NCI-H82 treated with DMSO at 0.1 percent for 48 hours (cell line): ENCODE results near the gene LAMA2.

Experiments used
- DNase-seq: peaks from one replicate; lab custom pipeline; 2025; ENCODE audit not compliant: unreplicated experiment; lab: John Stamatoyannopoulos, UW

Gene LAMA2

DNA sequence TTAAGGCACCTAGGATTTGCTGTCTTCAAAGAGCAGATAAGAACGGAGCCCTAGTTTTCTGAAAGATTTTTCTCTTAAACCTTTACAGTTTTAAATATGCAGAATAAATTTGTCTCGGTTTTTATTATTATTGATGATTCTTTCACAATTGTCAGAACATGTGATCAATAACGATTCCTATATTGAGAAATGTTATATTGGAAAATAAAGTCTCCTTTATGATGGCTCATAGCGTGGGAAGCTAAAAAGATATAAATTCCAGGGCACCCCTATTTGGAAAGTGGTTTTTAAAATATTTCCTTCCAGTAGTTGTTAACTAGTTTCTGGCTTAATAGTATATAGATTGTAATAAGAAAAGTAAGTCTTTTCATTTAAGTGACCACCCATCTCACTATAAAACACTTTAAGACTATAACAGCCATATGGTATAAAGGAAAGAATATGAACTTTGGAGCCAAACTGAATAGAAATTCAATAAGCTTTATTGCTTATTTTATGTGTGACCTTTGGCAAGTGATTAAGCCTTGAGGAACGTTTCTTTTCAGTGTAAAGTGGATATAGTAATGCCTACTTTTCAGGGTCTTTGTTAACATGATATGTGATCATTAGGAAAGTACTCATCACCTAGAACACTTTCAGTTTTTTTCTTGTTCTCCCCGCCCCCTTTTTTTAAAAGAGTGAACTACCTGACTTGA is 369.6 kb downstream of the LAMA2 start:
- DNase-seq = no peak

DNA sequence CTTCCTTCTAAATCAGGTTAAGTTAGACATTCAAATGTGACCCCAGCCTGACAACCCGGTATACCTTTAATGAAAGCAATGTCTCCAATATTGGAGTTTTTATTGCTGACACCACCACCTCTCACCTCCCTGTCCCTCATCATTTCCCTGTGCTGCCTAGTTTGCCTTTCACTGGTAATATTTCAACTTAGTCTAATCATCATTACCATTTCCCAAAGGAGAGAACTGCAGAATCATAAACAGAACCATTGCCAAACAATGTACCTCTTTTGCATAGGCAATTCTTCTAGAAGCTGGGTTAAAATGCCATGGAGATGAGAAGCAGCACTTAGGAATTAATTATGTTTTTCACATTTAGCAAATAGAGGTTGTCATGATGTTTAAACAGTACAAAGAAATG is 370.3 kb downstream of the LAMA2 start:
- DNase-seq = no peak

DNA sequence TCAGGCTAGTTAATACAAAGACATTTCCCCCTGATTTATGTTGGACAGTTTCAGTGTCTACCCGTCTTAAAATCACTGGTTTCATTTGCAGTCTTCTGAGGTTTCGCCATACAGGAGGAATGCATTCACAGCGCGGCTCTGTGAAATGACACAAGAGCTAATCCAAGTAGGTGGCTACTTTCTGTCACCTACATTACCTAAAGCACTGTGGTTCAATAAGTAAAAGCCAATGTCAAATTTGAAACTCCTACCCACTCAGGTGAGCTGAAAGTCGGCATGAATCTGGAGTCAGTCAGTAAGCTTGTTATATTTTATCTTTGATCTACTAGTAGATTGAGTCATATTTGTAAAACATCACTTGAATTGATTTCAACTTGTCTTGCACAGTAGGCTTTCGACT is 370.8 kb downstream of the LAMA2 start:
- no peak for DNase-seq

- DNase-seq = no peak
Measured at GRCh38 chr6:129257196-129257595, 374.3 kb downstream of the LAMA2 start.

GRCh38 chr6:129262661-129263060 is 379.7 kb downstream of the LAMA2 start:
- no peak for DNase-seq

- DNase-seq = no peak
Measured at GRCh38 chr6:129263176-129263575, 380.2 kb downstream of the LAMA2 start.

- no peak for DNase-seq
Measured at GRCh38 chr6:129264480-129265045, 381.6 kb downstream of the LAMA2 start.

GRCh38 chr6:129267028-129267427 is 384.1 kb downstream of the LAMA2 start:
- DNase-seq = no peak

DNA sequence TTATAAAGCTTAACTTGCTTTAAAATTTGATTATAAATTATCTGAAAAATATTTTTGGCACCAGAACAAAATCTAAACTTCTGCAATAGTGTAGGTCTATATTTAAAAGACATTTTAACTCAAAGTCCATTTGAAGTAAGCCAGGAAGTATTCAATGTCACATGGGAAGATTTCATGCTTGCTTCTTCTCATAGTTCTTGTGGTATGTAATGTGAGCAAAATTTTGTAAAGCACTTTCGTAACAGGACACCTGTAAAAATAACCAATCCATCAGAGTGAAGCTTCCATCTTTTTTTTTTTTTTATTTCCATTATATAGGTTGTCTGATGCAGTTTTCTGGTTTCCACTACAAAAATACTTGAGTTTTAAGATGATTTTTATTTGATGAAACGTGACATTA is 386.1 kb downstream of the LAMA2 start:
- no peak for DNase-seq

DNA sequence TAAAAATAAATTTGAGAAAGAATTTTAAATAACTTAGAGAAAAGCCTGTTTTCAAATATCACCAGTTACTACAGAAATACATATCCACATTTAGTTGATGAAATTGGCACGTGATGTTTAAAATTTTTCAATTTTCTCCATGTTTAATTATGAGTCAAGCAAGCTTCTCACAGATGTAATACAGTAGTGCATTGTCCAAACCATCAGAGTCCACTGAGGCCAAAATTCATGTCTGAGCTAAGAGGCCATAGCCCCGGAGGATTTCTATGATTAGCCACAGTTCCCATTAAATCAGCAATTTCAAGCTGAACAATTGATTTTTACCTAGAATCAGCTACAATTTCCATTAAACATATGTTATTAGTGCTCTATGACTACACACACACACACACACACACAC is 387.0 kb downstream of the LAMA2 start:
- no peak for DNase-seq

DNA sequence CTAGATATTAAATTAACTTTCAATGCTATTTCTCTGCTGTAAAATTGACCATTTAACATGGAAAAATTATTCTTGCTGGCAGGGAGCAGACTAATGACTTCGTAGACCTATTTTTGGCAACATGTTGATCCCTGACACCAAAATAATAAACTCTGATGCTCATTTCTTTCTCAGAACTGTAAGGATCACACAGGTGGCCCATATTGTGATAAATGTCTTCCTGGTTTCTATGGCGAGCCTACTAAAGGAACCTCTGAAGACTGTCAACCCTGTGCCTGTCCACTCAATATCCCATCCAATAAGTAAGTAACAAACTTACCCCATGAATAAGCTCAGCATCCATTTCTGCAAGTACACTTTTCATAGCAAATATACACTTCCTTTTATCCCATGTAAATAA is 387.5 kb downstream of the LAMA2 start:
- DNase-seq = no peak

- no peak for DNase-seq
Measured at GRCh38 chr6:129273161-129273560, 390.2 kb downstream of the LAMA2 start.

GRCh38 chr6:129276461-129276860 is 393.5 kb downstream of the LAMA2 start:
- no peak for DNase-seq

- peak; percentile 14 for DNase-seq
Measured at GRCh38 chr6:129276986-129277385, 394.0 kb downstream of the LAMA2 start.

- DNase-seq = no peak
Measured at GRCh38 chr6:129279343-129280292, 396.7 kb downstream of the LAMA2 start.

DNA sequence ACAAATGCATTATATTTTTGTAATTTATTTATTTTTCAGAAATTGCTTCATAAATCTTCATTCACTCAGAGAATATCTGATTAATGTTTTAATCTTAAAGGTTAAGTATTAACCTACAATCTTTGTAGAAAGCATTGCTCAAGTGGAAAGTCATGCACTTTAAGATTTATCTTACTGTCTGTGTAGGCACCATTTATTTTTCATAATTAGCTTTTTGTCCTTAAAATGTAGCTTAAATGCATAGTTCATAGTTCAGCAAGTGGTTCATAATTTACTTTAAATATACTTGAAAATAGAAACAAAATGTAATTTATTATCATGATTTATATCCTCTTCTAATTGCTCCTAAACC is 397.3 kb downstream of the LAMA2 start:
- no peak for DNase-seq

- DNase-seq = no peak
Measured at GRCh38 chr6:129280749-129281148, 397.8 kb downstream of the LAMA2 start.

DNA sequence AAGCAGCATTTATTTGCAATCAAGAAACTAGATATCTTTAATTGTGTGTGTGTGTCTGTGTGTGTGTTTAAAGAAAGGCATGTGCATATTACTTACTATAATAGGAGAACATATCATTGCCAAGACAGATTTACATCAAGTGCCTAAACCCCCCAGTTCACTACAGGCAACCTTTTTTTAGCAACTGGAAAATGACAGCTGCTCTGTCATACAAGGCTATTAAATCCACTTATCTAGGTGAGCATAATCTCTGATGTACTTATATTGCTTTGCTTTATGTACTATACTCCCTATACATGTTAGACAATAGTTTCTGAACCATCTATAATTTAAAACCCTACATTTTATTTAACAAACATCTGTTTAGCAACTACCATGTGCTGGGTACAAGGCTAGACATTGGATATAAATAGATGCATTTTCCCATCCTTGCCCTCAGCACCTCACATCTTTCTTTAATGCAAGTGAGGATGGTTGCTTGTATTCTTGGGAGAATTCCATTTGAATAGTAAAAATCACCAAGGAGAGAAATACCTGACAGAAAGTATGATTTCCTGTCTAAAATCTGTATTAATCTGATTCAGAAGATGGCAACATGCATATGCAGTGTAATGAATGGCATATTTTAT is 398.3 kb downstream of the LAMA2 start:
- peak; percentile 60 for DNase-seq

DNA sequence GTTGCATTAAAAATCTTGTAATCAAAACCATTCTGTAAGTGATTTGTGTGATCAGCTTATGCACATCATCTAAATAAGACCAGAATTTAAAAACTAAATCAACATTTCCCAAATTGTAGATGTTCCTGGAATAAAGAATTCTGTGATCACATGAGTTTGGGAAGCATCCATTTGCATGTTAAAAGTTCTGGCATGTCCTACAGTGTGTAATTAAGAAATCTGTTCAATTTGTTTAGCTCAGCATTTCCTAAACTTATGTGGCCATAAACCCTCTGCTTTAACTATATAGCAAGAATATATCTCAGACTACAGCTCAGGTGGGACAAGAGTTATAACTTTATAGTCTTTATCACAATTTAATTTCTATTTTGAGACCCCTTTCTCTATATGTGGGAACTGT is 399.1 kb downstream of the LAMA2 start:
- DNase-seq = no peak

DNA sequence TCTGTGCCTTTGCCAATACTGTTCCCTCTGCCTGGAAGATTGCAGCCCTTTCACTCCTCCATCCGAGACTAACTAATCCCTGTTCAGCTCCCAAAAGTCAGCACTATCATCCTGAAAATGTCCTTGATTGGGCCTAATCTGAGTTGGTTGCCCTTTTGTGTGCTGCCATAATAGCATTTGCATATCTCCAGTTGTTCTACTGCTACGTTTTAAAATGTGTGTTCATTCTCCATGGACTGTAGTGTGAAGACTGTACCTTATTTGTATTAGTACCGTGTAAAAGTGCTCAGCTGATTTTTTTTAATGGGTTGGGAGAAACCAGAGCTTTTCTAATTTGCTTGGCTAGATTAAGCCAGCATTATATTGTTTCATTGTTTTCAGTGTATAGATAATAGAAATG is 401.3 kb downstream of the LAMA2 start:
- no peak for DNase-seq
